C1 segment of cervical spinal cord (tissue), 14 donors: Measurements from ENCODE around the gene CCBE1.
"Not testable (repeated sequence)": the region's sequence is repeated elsewhere in the genome, so short reads cannot be mapped to it uniquely, and the experiment has no call there.

Experiments
- DNase-seq, 14 donors: peaks; one replicate each; lab custom pipeline; 2025; lab: John Stamatoyannopoulos, UW

The CCBE1 gene

GRCh38 chr18:59540346-59540745, 156.9 kb downstream of the CCBE1 start:
- no peak for DNase-seq

- DNase-seq = no peak
Measured at GRCh38 chr18:59539108-59539507, 158.1 kb downstream of the CCBE1 start.

- no peak for DNase-seq
Measured at GRCh38 chr18:59537579-59537978, 159.6 kb downstream of the CCBE1 start.

- DNase-seq = no peak
Measured at GRCh38 chr18:59536166-59536565, 161.1 kb downstream of the CCBE1 start.

GRCh38 chr18:59535055-59535454, 162.2 kb downstream of the CCBE1 start:
- no peak for DNase-seq

- no peak for DNase-seq
Measured at GRCh38 chr18:59528866-59529265, 168.4 kb downstream of the CCBE1 start.

- no peak for DNase-seq
Measured at GRCh38 chr18:59520562-59521355, 176.5 kb downstream of the CCBE1 start.

GRCh38 chr18:59518705-59519104, 178.5 kb downstream of the CCBE1 start:
- DNase-seq = no peak

GRCh38 chr18:59517446-59518165, 179.6 kb downstream of the CCBE1 start:
- DNase-seq = no peak

GRCh38 chr18:59516356-59517155, 180.7 kb downstream of the CCBE1 start:
- DNase-seq = no peak

GRCh38 chr18:59515956-59516355, 181.3 kb downstream of the CCBE1 start:
- DNase-seq = not testable (repeated sequence)

- no peak for DNase-seq
Measured at GRCh38 chr18:59515147-59515546, 182.1 kb downstream of the CCBE1 start.

- peak in 1 of 14 donors; percentile 6 for DNase-seq
Measured at GRCh38 chr18:59514203-59514602, 183.0 kb downstream of the CCBE1 start.

GRCh38 chr18:59512025-59512755, 185.0 kb downstream of the CCBE1 start:
- no peak for DNase-seq

GRCh38 chr18:59509481-59510442, 187.5 kb downstream of the CCBE1 start:
- DNase-seq = no peak

GRCh38 chr18:59505356-59505755, 191.9 kb downstream of the CCBE1 start:
- DNase-seq = no peak

- no peak for DNase-seq
Measured at GRCh38 chr18:59502274-59503175, 194.7 kb downstream of the CCBE1 start.

- no peak for DNase-seq
Measured at GRCh38 chr18:59501920-59502273, 195.3 kb downstream of the CCBE1 start.

- DNase-seq = no peak
Measured at GRCh38 chr18:59500765-59501164, 196.5 kb downstream of the CCBE1 start.
